ENCODE results near the gene ORM1.
"Not testable (repeated sequence)": the region's sequence is repeated elsewhere in the genome, so short reads cannot be mapped to it uniquely, and the experiment has no call there.

ORM1 gene

GRCh38 chr9:114325684-114326254 is 2.9 kb downstream of the ORM1 start:
- not testable (repeated sequence) for DNase-seq

DNA sequence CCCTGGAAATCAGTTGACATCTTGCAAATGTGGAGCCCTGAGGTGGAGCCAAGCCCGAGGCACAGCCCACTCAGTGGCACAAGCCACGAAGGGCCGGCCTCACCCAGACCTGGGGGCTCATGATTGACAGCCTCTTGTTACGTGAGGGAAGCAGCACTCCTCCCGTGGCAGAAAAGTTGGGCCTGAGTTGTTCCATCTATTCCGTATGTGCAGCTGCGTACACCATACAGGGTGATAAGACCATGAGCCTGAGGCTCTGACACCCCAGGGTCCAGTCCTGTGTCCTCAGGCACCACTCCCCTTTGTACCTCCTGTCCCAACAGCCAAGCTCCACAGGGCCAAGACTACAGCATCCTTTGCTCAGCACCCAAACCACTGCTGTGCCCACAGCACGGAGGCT is 4.9 kb downstream of the ORM1 start:
- no peak for DNase-seq

GRCh38 chr9:114328357-114328820 is 5.5 kb downstream of the ORM1 start:
- not testable (repeated sequence) for DNase-seq

- DNase-seq, result not testable (repeated sequence)
Observed at GRCh38 chr9:114328937-114329624, 6.2 kb downstream of the ORM1 start.

GRCh38 chr9:114329625-114330022 is 6.7 kb downstream of the ORM1 start, which contains the start of gene ORM2:
ORM2 (plus strand) TSS chr9:114329869; CDS start chr9:114329905, 36 bp downstream.
- not testable (repeated sequence) for DNase-seq

DNA sequence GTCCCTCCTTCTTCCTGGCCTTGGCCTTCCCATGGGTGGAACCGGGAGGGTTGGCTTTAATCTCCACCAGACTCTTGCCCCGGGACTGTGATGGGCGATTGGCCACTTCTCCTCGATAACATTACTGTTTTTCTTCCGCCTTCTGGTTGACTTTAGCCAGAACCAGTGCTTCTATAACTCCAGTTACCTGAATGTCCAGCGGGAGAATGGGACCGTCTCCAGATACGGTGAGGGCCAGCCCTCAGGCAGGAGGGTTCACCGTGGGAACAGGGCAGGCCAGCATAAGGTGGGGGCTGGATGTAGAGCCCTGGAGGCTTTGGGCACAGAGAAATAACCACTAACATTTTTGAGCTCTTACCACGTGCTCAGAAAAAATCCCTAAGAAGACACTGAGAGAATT is 7.7 kb downstream of the ORM1 start:
- no peak for DNase-seq

DNA sequence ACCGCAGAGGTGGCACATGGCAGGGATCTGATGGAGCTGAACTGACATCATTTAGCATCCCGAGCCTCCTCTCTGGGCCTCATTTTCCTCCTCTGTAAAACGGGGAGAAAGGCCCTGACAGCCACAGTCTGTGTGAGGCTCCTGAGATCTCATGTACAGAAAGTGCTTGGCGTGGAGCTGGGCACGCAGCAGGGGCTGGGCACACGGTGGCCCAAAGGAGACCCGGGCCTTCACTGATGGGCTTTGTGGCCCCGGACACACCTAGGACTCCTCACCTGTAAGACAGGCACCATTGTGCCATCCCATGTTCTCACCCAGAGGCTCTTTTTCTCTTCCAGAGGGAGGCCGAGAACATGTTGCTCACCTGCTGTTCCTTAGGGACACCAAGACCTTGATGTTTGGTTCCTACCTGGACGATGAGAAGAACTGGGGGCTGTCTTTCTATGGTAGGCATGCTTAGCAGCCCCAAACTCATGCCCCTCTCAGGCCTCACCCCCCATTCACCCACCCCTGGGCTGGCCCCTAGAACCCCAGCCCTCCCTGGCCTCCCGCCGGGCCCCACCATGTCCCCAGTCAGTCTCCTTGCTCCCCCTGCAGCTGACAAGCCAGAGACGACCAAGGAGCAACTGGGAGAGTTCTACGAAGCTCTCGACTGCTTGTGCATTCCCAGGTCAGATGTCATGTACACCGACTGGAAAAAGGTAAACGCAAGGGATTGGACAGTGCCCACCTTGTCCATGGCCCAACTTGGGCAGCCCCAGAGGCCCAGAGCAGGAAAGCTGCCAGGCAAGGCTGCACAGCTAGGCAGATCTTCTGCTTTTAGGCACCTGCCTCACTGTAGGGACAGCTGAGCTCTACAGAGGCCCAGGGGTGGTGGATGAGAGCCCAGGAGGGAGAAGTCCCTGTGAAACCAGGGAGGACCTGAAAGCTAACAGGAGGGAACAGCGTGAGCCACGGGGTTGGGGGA is 8.6 kb downstream of the ORM1 start:
- not testable (repeated sequence) for DNase-seq

- not testable (repeated sequence) for DNase-seq
Observed at GRCh38 chr9:114332474-114333040, 9.7 kb downstream of the ORM1 start.

GRCh38 chr9:114333718-114334117 is 10.8 kb downstream of the ORM1 start:
- DNase-seq, result not testable (repeated sequence)

GRCh38 chr9:114334490-114334889 is 11.6 kb downstream of the ORM1 start:
- DNase-seq, result no peak

GRCh38 chr9:114335745-114336144 is 12.8 kb downstream of the ORM1 start:
- no peak for DNase-seq

DNA sequence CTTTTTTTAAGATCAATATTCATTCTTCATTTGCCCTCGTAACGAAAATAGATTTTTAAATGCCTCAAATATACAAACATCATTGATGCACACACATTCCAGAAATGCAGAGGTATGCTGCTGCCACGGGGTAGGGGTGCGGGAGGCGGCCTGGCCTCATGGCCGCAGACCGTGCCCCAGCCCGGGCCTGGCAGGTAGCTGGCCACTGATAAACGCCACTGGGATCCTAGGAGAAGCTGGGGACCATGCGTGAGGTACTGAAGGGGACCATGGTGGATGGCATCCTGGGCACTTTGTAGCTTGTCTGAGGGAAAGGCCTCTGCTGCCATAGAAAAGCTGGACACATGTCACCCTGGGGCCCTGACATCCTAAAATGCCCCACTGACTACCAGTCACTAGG is 13.3 kb downstream of the ORM1 start:
- no peak for DNase-seq

- DNase-seq, result no peak
Observed at GRCh38 chr9:114336699-114337395, 13.9 kb downstream of the ORM1 start.

DNA sequence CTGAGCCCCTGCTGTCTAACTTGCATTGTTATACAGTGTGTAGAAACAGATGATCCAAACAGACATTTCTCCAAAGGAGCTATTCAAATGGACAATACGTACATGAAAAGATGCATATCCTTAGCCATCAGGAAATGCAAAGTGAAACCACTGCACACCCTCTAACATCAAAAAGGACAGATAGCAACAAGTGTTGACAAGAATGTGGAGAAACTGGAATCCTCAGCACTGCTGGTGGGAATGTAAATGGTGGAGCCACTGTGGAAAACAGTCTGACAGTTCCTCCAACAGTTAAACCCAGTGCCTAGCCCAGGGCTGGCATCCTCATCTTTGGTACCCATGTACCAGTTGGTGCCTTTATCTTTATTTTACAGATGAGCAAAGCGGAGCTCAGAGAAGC is 15.3 kb downstream of the ORM1 start:
- DNase-seq, result no peak

DNA sequence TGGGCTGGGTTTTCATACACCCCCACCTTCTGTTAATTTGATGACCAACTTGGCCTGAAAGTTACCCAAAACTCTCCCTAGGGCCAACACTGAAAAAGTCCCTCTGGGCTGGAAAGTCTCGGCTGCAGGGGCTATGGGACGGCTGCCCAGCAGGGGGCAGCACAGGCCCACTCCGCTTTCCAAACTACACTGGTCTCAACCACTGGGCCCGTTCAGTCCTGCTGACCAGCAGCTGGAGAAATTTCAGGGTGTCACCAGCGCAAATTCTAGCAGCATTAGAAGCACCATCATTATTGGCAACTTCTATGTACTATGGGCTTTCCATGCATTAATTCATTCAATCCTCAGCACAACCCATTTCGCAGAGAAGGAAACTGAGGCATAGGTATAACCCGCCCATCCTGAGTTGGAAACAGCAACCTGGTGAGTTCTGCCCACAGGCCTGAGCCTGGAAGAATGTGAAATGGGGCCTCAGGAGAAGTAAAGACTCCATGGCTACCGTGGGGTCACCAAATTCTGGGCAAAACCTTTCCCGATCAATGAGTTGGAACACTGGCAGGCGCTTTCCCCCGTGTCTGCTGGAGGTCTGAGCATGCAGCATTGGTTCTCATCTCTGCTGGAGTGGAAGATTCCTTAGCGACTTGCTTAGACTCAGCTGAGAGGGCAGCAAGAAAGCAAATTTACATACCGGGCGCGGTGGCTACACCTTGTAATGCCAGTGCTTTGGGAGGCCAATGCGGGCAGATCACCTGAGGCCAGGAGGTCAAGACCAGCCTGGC is 16.4 kb downstream of the ORM1 start:
- DNase-seq, result peak; percentile 47 to 53

DNA sequence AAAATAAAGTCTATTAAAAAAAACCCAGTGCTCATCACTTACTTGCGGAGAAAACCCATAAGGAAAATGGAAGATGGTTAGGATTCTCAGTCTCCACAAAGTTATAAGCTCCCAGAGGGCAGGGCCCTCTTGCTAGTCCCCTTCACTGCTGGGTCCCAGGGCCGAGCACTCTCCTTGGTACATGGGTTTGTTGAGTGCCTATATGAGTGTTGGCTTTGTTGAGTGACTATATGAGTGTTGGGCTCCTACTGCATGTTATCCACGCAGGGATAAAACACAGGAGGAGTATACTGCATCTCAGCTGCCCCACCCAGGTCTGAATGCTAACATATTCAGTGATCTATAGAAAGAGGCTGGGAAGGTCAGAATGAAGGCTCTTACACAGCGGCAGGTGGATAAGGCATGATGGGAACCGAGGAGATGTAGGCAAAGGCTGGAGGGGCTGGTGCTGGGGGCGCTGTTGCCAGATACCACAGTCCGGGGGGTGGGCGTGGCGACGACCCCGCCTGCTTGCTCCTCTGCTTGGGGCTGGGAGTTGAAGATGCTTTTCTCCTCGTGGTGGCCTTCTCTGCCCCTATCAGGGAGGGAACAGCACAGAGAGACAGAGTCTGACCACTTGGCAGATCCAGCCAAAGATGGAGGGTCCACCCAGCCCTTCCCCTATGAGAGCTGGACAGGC is 18.4 kb downstream of the ORM1 start:
- no peak for DNase-seq

- DNase-seq, result no peak
Observed at GRCh38 chr9:114341991-114342390, 19.1 kb downstream of the ORM1 start.

GRCh38 chr9:114342755-114343440 is 20.0 kb downstream of the ORM1 start:
- DNase-seq, result no peak

GRCh38 chr9:114343471-114344187 is 20.7 kb downstream of the ORM1 start:
- no peak for DNase-seq

GRCh38 chr9:114344188-114344566 is 21.3 kb downstream of the ORM1 start:
- no peak for DNase-seq

Data from activated CD4-positive, alpha-beta T cell treated with anti-CD3 and anti-CD28 coated beads for 4 hours (primary cell).